Neural cell (in vitro differentiated cells): Measurements from ENCODE around the gene FZR1.

Experiments used
- CTCF ChIP-seq: fragments of 450-650 bp; IDR thresholded peaks from 2 replicates; pipeline ENCODE4 v1.5.1; 2014; ENCODE audit warnings: antibody characterized with exemption, mild to moderate bottlenecking, moderate library complexity; ENCODE audit not compliant: poor library complexity, severe bottlenecking
- MXI1 ChIP-seq: fragments of 450-650 bp; conservative IDR thresholded peaks from 2 replicates; pipeline ENCODE4 v1.6.1; 2014; ENCODE audit warnings: antibody characterized with exemption, mild to moderate bottlenecking; ENCODE audit not compliant: poor library complexity, severe bottlenecking
- RAD21 ChIP-seq: fragments of 450-650 bp; conservative IDR thresholded peaks from 2 replicates; pipeline ENCODE4 v1.6.1; 2014; ENCODE audit warnings: antibody characterized with exemption, mild to moderate bottlenecking, moderate library complexity
- REST ChIP-seq: IDR thresholded peaks from 2 replicates; pipeline ENCODE4 v1.6.1; 2012; ENCODE audit warnings: borderline replicate concordance

GRCh38 chr19:3524904-3525451 is 18.9 kb downstream of the FZR1 start:
- TF ChIP-seq MXI1: no peak
- TF ChIP-seq CTCF: no peak
- TF ChIP-seq RAD21: no peak
- TF ChIP-seq REST: no peak
